Bronchial epithelial cell (primary cell): Measurements from ENCODE around the gene TUBB4B. TPM values are rescaled to one million over a fixed set of nuclear protein-coding genes. Genes with fewer than 3 reads are reported as not detected.

Experiments
- DNase-seq: peaks from one replicate; pipeline ENCODE4 v3.0.0-alpha.2; 2010; ENCODE audit warnings: low read depth
- FAIRE-seq: peaks from 2 replicates; lab custom pipeline; 2011; peaks lifted over from hg19 to GRCh38; lab: Jason Lieb, UNC
- H3K27me3 ChIP-seq: 2 replicates; pipeline ENCODE4 v1.5.1; 2011; ENCODE audit warnings: low read length; ENCODE audit not compliant: control insufficient read depth, insufficient read depth
- H3K36me3 ChIP-seq: 2 replicates; pipeline ENCODE4 v1.5.1; 2011; ENCODE audit warnings: low read length; ENCODE audit not compliant: control insufficient read depth, insufficient read depth
- H3K4me3 ChIP-seq: 2 replicates; pipeline ENCODE4 v1.5.1; 2011; ENCODE audit warnings: mild to moderate bottlenecking, low read depth, low read length, control low read depth
- total RNA-seq: library from RNA; depleted of rRNA; stranded (reverse); fragments of >200 nt; gene quantifications from 2 replicates; pipeline ENCODE4 v1.2.1, GENCODE V29; 2014
- TF ChIP-seq, protein P1 (sequence below): IDR thresholded peaks from 2 replicates; pipeline ENCODE4 v1.5.1; 2011; ENCODE audit warnings: mild to moderate bottlenecking, moderate library complexity, low read length, control low read depth, inconsistent platforms; ENCODE audit not compliant: insufficient read depth, severe bottlenecking

TUBB4B gene
- total RNA-seq, 1 donor from 2014 or later: 82.7 TPM

DNA sequence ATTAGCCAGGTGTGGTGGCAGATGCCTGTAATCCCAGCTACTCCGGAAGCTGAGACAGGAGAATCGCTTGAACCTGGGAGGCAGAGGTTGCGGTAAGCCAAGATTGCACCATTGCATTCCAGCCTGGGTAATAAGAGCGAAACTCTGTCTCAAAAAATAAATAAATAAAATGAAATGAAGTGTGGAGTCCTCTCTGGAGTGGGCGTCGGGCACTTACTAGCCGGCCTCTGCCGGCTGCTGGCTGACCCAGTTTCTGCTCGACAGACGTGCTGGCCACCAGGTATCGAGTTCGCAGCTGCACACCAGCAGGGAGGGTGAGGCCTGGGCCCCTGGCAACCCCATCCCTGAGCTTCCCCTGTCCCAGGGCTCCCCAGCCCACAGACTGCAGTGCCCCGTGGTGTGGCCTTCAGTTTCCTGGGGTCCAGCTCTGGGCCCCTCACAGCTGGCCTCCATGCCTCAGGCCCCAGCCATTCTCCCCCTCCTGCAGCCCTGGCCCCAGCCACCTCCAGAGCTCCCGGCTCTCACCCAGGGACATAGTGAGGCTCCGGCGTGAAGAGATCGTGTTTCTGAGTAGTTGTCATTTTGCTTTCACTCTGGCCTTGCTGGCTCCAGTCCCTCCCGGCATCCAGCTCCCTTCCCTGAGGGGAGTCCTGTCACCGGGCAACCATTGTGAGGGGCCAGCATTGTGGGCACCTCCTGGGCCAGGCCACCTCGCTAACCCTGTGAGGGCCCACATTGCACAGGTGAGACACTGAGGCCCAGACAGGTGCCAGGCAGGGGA is 6.2 kb downstream of the TUBB4B start:
- FAIRE-seq: no peak
- TF ChIP-seq, protein P1, sequence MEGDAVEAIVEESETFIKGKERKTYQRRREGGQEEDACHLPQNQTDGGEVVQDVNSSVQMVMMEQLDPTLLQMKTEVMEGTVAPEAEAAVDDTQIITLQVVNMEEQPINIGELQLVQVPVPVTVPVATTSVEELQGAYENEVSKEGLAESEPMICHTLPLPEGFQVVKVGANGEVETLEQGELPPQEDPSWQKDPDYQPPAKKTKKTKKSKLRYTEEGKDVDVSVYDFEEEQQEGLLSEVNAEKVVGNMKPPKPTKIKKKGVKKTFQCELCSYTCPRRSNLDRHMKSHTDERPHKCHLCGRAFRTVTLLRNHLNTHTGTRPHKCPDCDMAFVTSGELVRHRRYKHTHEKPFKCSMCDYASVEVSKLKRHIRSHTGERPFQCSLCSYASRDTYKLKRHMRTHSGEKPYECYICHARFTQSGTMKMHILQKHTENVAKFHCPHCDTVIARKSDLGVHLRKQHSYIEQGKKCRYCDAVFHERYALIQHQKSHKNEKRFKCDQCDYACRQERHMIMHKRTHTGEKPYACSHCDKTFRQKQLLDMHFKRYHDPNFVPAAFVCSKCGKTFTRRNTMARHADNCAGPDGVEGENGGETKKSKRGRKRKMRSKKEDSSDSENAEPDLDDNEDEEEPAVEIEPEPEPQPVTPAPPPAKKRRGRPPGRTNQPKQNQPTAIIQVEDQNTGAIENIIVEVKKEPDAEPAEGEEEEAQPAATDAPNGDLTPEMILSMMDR: no peak
- Histone ChIP-seq H3K4me3 (no peak overlapping the region), H3K27me3 (no peaks in the 10 kb centered on the region), H3K36me3 (peaks cover 11% of the 10 kb centered on the region)
- no peak for DNase-seq

DNA sequence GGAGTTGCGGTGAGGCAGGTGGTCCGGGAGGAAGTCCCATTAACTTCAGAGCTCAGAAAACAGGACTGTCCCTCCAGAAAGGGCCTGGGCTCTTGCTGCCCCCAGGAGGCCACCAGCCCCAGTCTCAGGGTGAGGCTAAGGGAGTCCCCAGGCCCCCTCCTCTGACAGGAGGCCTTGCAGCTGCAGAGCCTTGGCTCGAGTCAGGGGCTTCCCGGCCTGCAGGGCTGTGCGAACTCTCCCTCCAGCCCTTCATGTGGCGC is 6.8 kb downstream of the TUBB4B start:
- DNase-seq (no peak), FAIRE-seq (no peak)
- peaks cover 7% of the 10 kb centered on the region for H3K36me3 ChIP-seq
- no peak overlapping the region for H3K4me3 ChIP-seq
- TF ChIP-seq, protein P1: no peak
- no peaks in the 10 kb centered on the region for H3K27me3 ChIP-seq

DNA sequence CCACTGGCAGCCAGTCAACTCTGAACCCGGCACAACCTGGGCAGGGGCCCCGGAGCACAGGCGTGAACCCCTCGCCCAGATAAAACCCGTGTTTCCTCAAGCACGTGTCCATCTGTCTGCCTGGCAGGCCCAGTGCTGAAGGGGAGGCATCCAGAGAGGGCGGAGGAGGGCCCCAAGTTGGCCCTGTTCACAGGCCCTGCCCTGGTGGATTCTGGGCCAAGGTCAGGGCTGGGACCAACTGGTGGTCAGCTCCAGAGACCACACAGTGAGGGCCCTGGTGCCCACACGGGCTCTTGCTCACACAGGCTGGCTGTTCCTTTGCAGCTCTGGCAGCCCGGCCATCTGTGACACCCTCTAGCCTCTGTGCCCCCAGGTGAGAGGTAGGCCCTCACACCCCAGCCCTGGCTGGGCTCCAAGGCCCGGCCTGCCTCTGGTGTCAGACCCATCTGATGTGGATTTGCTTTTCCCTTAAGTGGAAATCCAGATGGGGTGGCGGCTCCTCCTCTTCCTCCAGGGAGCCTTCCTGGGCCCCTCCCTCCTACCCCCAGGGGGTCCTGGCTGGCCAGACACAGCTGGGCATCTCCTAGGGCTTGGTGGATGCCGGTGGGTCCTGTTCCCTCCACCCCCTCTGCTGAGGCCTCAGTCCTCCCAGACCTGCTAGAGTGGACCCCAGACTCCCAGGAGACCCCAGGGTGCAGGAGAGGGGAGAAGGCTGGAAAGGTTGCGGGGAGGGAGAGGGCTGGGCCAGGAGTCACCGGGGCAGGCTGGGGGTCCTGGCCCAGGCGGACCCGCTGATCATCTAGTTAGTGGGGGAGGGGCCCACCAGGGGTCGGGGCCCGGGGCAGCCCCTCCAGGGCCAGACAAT is 9.5 kb downstream of the TUBB4B start:
- Histone ChIP-seq H3K27me3 (no peaks in the 10 kb centered on the region), H3K4me3 (no peak overlapping the region), H3K36me3 (no peaks in the 10 kb centered on the region)
- FAIRE-seq (no peak), DNase-seq (no peak)
- TF ChIP-seq, protein P1: no peak

DNA sequence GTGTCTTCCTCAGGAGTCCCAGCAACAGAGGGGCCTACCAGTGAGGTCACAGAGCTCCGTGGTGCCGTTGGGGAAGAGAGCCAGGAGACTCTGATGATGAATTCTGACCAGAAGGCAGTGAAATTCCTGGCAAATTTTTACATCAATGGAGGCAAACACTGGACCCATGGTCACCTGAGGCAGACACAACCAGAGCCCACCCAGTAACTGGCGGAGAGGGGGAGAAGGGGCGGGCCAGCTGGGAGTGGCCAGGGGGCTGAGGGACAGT is 10.0 kb downstream of the TUBB4B start, which contains the start of gene STPG3:
Gene STPG3 (plus strand): TSS at position 93 of the 268 bp plus-strand sequence. CDS start 1 bp downstream, at position 94.
- Histone ChIP-seq H3K27me3 (no peaks in the 10 kb centered on the region), H3K36me3 (no peaks in the 10 kb centered on the region), H3K4me3 (no peak within 1 kb of the TSS)
- no peak for DNase-seq
- TF ChIP-seq, protein P1: no peak
- no peak for FAIRE-seq

DNA sequence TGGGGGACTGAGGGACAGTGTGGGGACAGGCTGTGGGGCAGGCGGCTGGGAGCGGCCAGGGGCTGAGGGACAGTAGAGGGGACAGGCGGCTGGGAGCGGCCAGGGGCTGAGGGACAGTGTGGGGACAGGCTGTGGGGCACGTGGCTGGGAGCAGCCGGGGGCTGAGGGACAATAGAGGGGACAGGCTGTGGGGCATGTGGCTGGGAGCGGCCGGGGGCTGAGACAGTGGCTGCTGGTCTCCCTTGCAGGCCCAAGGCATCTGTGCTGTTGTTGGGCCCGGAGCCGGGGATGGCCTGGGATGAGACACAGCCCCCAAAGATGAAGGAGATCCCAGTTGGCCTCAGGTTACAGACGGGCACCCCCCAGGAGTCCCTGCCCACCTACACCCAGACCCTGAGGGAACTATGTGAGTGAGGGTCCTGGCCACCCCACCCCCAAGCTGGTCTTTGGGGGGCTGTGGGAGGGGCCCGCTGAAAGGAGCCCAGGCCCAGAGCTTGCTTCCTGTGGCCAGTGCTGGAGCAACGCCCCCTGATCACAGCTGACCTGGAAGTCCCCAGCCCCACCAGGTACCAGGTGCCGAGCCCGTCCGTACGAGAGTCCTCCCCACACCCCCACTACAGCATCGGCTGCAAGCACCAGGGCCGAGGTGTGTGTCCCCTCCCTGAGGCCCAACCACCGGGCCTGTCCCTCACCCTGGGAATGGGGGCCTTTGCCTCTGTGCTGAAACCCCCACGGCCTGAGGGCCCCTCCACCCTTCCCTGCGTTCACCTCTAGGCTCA is 10.6 kb downstream of the TUBB4B start:
- no peak for FAIRE-seq
- peaks cover 2% of the 10 kb centered on the region for H3K36me3 ChIP-seq

More for the DNA sequence above, 10.6 kb downstream of the TUBB4B start:
- no peaks in the 10 kb centered on the region for H3K27me3 ChIP-seq
- TF ChIP-seq, protein P1: no peak
- no peak overlapping the region for H3K4me3 ChIP-seq
- no peak for DNase-seq
